Epithelial cell of proximal tubule (primary cell): ENCODE results near the gene DCST2. TPM values are rescaled to one million over a fixed set of nuclear protein-coding genes. Genes with fewer than 3 reads are reported as not detected.

Experiments
- DNase-seq: peaks from one replicate; pipeline ENCODE4 v3.0.0-alpha.2; 2011; ENCODE audit warnings: low read depth
- H3K4me3 ChIP-seq: 2 replicates; pipeline ENCODE4 v1.5.1; 2011; ENCODE audit warnings: low read depth, mild to moderate bottlenecking, low read length
- total RNA-seq: library from RNA; depleted of rRNA; stranded (reverse); fragments of >200 nt; gene quantifications from 2 replicates; pipeline ENCODE4 v1.2.3, GENCODE V29; 2015
- TF ChIP-seq, protein P1 (sequence below): conservative IDR thresholded peaks from 2 replicates; pipeline ENCODE4 v1.5.1; 2012; ENCODE audit warnings: low read depth, mild to moderate bottlenecking, low read length

DCST2 gene
- total RNA-seq = 0.12 TPM in 1 of 2 replicates, not detected in the other

GRCh38 chr1:155033524-155033923 is at the start of gene DCST2, which contains the start of gene DCST1:
DCST2 (minus strand) TSS chr1:155033781; CDS start chr1:155033701, 80 bp downstream.
DCST1 (plus strand) TSS chr1:155033824; CDS start chr1:155034037, 213 bp downstream.
- no peak within 1 kb of the TSS for H3K4me3 ChIP-seq
- DNase-seq = no peak
- TF ChIP-seq, protein P1, sequence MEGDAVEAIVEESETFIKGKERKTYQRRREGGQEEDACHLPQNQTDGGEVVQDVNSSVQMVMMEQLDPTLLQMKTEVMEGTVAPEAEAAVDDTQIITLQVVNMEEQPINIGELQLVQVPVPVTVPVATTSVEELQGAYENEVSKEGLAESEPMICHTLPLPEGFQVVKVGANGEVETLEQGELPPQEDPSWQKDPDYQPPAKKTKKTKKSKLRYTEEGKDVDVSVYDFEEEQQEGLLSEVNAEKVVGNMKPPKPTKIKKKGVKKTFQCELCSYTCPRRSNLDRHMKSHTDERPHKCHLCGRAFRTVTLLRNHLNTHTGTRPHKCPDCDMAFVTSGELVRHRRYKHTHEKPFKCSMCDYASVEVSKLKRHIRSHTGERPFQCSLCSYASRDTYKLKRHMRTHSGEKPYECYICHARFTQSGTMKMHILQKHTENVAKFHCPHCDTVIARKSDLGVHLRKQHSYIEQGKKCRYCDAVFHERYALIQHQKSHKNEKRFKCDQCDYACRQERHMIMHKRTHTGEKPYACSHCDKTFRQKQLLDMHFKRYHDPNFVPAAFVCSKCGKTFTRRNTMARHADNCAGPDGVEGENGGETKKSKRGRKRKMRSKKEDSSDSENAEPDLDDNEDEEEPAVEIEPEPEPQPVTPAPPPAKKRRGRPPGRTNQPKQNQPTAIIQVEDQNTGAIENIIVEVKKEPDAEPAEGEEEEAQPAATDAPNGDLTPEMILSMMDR = no peak

- no peak overlapping the region for H3K4me3 ChIP-seq
- no peak for DNase-seq
- TF ChIP-seq, protein P1 = no peak
Measured at GRCh38 chr1:155083052-155083541, 49.5 kb upstream of the DCST2 start.

GRCh38 chr1:155082301-155083051 is 48.9 kb upstream of the DCST2 start:
- DNase-seq = no peak
- no peak overlapping the region for H3K4me3 ChIP-seq
- TF ChIP-seq, protein P1 = no peak

DNA sequence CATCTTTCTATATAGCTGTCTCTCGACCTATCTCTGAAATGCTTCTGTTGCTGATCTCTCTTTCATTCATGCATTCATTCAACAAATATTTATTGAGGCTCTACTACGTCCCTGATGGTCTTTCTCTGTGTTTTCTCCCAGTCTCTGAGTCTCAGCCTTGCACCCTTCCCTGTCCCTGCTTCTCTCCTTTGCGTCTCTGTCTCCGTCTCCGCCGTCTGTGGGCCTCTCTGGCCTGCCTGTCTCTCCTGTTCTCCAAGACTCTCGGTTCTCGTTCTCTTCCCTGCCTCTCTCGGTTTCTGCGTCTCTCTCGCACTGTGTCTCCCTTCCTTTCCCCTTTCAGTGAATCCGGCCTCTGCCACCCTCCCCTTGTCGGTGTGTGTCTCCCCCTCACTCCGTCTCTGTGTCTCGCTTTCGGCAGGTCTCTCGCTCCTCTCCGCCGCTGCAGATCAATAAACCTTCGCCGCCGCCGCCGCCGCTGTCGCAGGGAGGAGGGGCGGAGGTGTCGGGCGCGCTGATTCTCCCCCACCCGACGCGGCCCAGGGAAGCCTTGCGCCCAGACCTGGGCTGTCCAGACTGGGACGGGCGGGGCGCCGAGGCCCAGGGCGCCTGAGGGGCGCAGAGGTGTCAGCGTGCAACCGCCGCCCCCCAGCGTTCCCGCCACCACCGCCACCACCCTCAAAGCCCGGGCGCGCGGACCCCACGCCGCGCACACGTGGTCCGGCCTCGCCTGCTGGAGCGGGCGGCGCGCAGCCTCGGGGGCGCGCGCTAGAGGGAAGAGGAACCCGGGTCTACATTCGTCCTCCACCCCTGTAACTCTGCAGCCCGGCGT is 48.1 kb upstream of the DCST2 start:
- DNase-seq = no peak
- no peak overlapping the region for H3K4me3 ChIP-seq
- TF ChIP-seq, protein P1 = no peak

DNA sequence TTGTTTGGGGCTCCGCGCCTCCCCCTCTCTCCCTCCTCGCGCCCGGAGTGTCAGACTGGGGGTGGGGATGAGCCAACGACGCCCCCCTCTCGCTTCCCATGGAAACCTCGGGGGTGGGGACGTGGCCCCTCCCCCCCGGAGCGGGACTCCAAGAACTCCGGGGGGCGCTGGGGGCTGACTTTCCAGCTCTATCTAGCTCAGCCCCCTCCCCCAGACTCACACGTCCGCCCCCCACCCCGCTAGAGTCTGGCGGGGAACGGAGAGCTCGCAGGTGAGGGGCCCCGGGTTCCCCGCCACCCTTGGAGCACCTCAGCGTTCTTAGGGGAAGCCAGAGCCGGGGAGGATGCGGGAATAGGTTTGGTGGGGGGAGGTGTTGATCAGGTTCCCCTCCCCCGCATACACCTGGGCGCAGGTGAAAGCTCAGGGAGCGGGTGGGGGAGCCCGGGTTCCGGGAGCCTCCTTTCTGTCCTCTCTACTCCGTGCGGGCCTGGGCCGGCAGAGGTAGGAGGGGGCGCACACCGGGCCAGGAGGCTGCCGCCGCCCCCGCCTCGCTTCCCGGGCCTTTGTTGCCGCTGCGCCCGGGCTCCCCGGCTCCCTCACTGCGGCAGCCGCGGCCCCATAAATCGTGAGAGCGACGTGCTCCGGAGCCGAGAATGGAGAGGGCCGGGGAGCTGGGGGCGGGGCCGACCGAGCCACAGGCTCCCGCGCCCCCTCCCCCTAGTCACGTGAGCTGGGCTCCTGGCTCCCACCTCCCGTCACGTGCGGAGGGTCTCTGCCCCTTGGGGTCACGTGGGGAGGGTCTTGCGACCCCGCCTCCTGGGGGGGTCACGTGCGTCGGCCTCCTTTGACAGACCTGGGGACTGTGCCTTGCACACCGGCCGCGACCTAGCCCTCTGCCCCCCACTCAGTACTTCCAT is 47.0 kb upstream of the DCST2 start:
- DNase-seq = no peak
- TF ChIP-seq, protein P1 = no peak
- H3K4me3 ChIP-seq = peak overlapping the region; percentile 19
